ENCODE results near the gene LANCL2.

LANCL2 gene

GRCh38 chr7:55361560-55361959 is 3.6 kb upstream of the LANCL2 start:
- no peak overlapping the region for H3K4me3 ChIP-seq (ENCODE audit: low read depth, low read length)
- no peak for DNase-seq (ENCODE audit: low read depth)
- TF ChIP-seq, protein P1, sequence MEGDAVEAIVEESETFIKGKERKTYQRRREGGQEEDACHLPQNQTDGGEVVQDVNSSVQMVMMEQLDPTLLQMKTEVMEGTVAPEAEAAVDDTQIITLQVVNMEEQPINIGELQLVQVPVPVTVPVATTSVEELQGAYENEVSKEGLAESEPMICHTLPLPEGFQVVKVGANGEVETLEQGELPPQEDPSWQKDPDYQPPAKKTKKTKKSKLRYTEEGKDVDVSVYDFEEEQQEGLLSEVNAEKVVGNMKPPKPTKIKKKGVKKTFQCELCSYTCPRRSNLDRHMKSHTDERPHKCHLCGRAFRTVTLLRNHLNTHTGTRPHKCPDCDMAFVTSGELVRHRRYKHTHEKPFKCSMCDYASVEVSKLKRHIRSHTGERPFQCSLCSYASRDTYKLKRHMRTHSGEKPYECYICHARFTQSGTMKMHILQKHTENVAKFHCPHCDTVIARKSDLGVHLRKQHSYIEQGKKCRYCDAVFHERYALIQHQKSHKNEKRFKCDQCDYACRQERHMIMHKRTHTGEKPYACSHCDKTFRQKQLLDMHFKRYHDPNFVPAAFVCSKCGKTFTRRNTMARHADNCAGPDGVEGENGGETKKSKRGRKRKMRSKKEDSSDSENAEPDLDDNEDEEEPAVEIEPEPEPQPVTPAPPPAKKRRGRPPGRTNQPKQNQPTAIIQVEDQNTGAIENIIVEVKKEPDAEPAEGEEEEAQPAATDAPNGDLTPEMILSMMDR (IDR thresholded peaks at IDR 0.05; ENCODE audit: control insufficient read depth, extremely low read depth, insufficient read depth): no peak

- H3K4me3 ChIP-seq (ENCODE audit: low read depth, low read length): no peak overlapping the region
- TF ChIP-seq, protein P1 (IDR thresholded peaks at IDR 0.05; ENCODE audit: control insufficient read depth, extremely low read depth, insufficient read depth): no peak
- no peak for DNase-seq (ENCODE audit: low read depth)
These were observed 2.2 kb upstream of the LANCL2 start for GRCh38 chr7:55362927-55363326.

- no peak overlapping the region for H3K4me3 ChIP-seq (ENCODE audit: low read depth, low read length)
- no peak for DNase-seq (ENCODE audit: low read depth)
- TF ChIP-seq, protein P1 (IDR thresholded peaks at IDR 0.05; ENCODE audit: control insufficient read depth, extremely low read depth, insufficient read depth): no peak
These were observed 1.6 kb upstream of the LANCL2 start for GRCh38 chr7:55363386-55364170.

- DNase-seq (ENCODE audit: low read depth): peak; percentile 91
- peak overlapping the region; percentile 92 for H3K4me3 ChIP-seq (ENCODE audit: low read depth, low read length)
- TF ChIP-seq, protein P1 (IDR thresholded peaks at IDR 0.05; ENCODE audit: control insufficient read depth, extremely low read depth, insufficient read depth): peak; percentile 48
These were observed 731 bp downstream of the LANCL2 start for GRCh38 chr7:55365675-55366460.

DNA sequence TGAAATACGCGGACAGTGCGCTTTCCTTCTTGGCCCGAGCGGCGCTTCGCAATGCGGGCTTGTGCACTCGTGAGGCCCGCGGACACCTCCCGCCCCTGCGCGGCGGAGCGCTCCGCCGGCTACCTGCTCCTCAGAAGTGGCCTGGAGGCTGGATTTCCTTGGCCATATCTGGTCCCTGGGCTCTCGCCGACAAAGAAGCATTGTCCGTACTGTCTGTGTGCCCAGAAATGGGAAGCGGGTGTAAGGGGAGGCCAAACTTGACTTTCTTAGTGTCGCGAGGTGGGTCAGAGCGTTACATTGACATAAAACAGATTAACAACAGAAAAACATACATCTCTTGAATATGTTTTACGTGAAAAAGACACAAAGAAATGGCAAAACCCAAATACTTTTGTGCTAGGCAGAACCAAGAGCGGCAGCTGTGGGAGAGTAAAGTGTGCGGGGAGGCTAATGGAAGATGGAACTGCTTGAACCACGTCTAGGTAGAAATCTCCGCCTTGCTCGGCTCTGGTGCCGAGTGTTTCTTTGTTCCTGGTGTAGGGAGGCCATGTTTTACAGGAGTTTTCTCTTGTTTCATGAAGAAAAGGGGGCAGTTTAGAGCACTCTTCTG is 1.4 kb downstream of the LANCL2 start:
- DNase-seq (ENCODE audit: low read depth): no peak
- TF ChIP-seq, protein P1 (IDR thresholded peaks at IDR 0.05; ENCODE audit: control insufficient read depth, extremely low read depth, insufficient read depth): no peak
- H3K4me3 ChIP-seq (ENCODE audit: low read depth, low read length): peak overlapping the region; percentile 92

- H3K4me3 ChIP-seq (ENCODE audit: low read depth, low read length): peak overlapping the region; percentile 92
- TF ChIP-seq, protein P1 (IDR thresholded peaks at IDR 0.05; ENCODE audit: control insufficient read depth, extremely low read depth, insufficient read depth): no peak
- DNase-seq (ENCODE audit: low read depth): no peak
These were observed 2.2 kb downstream of the LANCL2 start for GRCh38 chr7:55367283-55367840.
